ENCODE results near the gene ROBO1.

The ROBO1 gene

DNA sequence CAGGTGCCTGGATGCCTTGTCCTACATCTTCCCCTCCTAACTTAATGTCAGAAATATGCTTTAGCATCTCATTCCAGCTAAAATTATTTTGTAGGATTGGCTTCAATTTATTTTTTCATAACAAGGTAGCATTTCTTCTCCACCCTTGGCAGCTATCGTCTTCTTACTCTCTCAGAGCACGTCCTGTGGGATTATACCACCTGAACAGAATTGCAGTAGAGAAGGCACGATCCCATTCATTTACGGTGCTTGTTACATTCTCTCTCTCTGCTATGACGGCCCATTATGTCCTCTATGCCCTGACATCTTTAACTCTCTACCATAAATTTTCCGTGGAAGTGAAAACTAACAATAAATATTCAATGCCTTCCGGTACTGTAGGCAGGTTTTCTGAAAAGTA is 103.3 kb downstream of the ROBO1 start:
- DNase-seq, result no peak

DNA sequence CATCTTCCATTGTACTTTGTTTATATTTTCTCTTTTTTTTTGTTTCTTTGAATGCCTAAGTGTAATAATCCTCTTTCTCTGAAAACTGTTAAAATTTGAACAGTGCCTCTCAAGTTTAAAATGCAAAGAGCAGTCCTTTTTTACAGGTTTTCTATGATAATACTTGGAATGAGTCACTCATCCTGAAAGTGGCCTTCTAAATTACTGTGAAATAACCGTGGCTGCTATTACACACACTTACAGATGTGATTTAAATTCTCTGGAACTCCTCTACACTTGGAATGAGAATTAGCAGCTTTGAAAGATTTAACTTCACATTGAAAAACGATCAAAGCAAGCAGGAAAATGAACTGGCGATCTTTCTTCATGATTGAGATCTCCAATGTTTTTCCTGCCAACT is 105.9 kb downstream of the ROBO1 start:
- DNase-seq, result no peak

- DNase-seq, result no peak
Measured at GRCh38 chr3:79657076-79657475, 110.7 kb downstream of the ROBO1 start.

- no peak for DNase-seq
Measured at GRCh38 chr3:79654019-79654418, 113.8 kb downstream of the ROBO1 start.

GRCh38 chr3:79653266-79653830 is 114.5 kb downstream of the ROBO1 start:
- no peak for DNase-seq

- no peak for DNase-seq
Measured at GRCh38 chr3:79651536-79652065, 116.2 kb downstream of the ROBO1 start.

DNA sequence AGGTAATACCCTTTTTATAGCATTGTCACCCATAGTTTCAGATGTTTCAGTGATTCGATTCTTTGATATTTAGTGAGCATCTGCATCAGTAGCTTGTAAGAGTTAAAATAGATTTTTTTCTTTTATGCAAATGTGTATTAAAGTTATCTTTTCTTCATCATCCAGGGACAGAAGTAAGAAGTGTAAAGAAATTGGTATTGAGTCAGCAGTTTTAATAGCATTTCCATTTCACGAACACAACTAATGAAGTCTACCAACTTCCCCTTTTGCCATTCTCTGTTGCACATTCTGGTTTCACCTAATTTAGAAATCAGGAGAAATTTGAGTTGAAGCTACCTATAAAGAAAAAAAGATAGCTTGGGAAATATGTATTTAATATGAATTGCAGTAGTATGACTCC is 127.9 kb downstream of the ROBO1 start:
- no peak for DNase-seq

GRCh38 chr3:79636372-79636771 is 131.4 kb downstream of the ROBO1 start:
- no peak for DNase-seq

GRCh38 chr3:79632842-79633241 is 135.0 kb downstream of the ROBO1 start:
- no peak for DNase-seq

- no peak for DNase-seq
Measured at GRCh38 chr3:79618883-79619282, 148.9 kb downstream of the ROBO1 start.

GRCh38 chr3:79606414-79606813 is 161.4 kb downstream of the ROBO1 start:
- DNase-seq, result no peak

- no peak for DNase-seq
Measured at GRCh38 chr3:79604681-79605080, 163.1 kb downstream of the ROBO1 start.

DNA sequence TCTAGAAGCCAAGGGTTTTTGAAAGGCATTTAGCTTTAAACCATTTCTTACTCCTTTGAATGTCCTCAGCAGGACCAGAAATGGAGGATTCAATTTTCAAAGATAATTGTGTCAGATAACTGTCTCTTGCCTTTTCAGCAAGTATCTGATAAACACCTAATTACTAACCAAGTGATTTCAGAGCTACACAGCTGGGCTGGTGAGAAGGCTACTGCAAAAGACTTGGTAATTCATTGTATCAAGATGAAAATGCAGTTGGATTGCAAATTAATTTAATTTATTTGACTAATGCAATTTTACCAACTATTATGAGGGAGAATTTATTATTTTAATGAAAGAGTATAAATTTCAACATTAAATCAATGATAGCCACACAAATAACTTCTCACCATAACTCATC is 165.4 kb downstream of the ROBO1 start:
- no peak for DNase-seq

DNA sequence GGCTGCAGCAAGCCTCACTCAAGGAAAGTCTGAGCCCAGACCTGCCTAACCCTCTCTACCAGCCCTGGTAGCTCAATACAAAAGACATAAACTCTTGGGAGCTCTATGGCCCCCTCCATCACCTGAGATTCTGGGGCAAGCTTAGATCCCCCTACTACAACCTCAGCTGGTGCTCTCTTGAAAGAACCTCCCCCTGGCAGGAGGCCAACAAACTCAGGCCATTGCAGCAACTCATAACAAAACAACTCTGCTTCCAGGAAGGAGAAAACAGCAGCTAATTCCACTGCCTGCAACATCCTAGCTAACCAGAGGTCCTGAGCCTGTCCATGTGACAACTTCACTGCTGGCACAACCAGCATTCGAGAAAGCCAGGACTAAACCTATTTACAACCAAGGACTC is 169.2 kb downstream of the ROBO1 start:
- no peak for DNase-seq

GRCh38 chr3:79597709-79598108 is 170.1 kb downstream of the ROBO1 start:
- no peak for DNase-seq

DNA sequence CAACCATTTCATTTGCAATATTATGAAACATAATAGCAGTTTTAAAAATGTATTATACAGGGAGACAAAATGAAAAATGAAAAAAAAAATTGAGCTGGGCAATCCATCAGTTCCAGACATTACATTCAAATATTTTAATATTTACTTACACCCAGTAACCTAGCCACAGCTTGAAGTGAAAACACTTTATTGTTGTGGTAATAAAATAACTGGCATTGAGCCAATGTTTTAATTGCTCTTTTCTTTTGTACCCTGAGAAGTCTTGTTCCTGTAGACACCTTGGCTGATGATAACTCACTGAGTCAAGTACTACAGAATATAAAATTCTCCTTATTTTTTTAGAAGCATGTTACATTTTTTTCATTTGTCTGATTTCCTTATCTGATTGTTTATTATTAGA is 180.6 kb downstream of the ROBO1 start:
- DNase-seq, result no peak

DNA sequence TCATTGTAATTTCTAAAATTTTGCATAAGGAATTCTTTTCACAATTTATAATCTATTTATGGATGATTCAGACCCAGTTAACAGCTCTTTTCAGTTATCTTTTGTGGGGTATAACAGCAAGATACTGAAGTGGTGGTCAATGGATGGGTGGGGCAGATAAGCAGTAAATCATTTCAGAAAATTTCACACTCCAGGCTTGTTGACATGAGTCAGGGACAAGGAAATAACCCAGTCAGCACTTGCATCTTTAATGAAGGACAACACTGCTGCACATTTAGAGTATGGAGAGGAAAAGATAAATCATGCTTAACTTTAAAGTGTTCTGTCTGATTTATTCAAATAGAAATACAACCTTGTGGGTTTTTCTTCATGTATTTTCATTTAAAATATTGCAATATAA is 181.6 kb downstream of the ROBO1 start:
- no peak for DNase-seq

GRCh38 chr3:79572930-79573329 is 194.9 kb downstream of the ROBO1 start:
- DNase-seq, result no peak

- no peak for DNase-seq
Measured at GRCh38 chr3:79568938-79569337, 198.9 kb downstream of the ROBO1 start.

DNA sequence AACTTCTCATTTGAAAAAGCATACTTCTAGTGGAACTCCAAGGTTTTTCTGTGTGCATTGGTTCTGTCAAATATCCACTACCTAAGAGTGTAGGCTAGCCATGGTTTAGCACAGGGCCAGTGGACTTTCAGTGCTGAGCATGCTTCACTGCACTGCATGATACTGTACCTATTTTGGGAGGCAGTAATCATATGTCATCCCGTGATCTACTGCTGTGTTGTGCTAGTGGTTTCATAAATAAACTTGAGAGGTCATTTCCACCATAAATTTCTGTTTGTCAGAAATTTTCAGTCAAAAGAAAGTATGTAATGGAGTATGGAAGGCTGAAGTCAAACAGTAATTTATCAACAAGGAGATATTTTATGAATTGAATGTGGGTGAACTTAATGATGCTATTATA is 203.6 kb downstream of the ROBO1 start:
- no peak for DNase-seq

GRCh38 chr3:79560698-79561097 is 207.1 kb downstream of the ROBO1 start:
- no peak for DNase-seq

- DNase-seq, result no peak
Measured at GRCh38 chr3:79558943-79559342, 208.9 kb downstream of the ROBO1 start.

GRCh38 chr3:79555655-79556054 is 212.1 kb downstream of the ROBO1 start:
- DNase-seq, result no peak

- no peak for DNase-seq
Measured at GRCh38 chr3:79551997-79552396, 215.8 kb downstream of the ROBO1 start.

DNA sequence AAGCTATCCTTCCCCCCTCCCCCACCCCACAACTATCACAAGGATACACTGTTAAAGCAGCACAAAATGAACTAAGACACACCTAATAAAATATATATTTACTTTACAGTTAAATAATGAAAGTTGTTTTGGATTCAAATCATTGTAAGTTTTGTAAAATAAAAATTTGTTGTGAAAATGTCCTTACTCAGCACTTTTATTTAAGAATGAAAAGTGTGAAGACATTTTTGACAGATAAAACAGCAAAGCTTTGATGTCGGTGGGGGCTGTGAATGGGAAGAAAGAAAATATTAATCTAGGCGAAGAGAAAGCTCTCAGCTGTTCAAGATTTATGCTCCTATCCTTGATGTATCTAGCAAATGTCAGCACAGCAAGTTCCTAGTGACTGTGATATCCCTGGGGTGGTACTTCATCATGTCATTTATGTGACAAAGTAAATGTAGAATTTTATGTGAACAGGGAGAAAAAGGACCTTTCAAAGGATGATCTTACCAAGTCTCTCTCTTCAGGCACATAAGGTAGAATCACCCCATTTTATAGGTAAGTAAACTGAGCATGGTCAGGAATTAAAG is 216.4 kb downstream of the ROBO1 start:
- DNase-seq, result no peak
